Right lobe of liver (tissue), 4 donors: ENCODE data around the gene LGMN.

ENCODE experiments used
- POLR2A ChIP-seq: fragments of 450-650 bp; IDR thresholded peaks from one replicate; pipeline ENCODE4 v1.6.1; 2017; ENCODE audit warnings: antibody characterized with exemption, mild to moderate bottlenecking
- TF ChIP-seq, protein P1 (sequence below), 4 donors: fragments of 200-600 bp in 3 of 4; fragments of 450-650 bp in 1 of 4; IDR thresholded peaks; one replicate each; pipeline versions ENCODE4 v1.5.1 to v1.8.0; 2016 to 2022; ENCODE audit warnings: antibody characterized with exemption in 4 of 4, mild to moderate bottlenecking in 2 of 4
- donor health status: DM: no; HTN: no; CAD: no.
- donor health status: DM: no; HTN: no; CAD: no.
- donor health status: DM: no; HTN: yes; CAD: no.

DNA sequence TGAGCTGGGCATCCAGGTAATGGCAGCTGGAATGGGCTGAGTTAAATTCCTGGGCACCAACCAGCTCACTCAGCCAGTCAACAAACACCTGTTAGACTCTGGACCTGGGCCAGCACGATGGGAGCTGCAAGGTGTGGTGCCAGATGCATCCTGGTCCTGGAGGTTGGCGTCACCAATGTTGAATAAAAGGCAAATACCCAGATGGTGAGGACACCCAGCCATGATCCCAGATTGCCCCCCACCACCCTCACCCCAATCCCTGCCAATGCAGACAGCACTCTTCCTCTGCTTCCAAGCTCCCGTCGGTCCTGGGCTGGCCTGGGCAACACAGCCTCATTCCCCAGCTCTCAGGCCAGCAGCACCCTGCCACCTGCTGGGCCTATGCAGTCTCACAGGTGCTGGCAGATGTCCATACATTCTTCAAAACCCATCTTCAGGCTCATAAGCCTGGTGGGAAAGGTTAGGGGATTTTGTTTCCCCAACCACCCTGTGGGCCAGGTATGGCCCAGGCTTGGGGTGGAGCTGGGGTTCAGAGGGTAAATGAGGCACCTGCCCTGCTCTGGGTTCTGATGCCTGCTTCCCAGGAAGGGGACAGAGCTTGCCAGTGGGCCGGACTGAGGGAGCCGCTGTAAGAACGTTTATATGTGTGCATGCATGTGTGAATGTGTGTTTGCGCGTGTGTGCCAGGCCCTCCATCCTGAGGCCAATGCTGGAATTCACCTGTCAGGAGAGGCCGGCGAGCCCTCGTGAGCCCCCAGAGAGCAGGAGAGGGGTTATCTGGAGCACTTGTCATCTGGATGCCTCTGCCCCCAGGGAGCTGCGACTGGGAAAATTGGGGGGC lies 58.0 kb downstream of the LGMN start:
- TF ChIP-seq, protein P1, sequence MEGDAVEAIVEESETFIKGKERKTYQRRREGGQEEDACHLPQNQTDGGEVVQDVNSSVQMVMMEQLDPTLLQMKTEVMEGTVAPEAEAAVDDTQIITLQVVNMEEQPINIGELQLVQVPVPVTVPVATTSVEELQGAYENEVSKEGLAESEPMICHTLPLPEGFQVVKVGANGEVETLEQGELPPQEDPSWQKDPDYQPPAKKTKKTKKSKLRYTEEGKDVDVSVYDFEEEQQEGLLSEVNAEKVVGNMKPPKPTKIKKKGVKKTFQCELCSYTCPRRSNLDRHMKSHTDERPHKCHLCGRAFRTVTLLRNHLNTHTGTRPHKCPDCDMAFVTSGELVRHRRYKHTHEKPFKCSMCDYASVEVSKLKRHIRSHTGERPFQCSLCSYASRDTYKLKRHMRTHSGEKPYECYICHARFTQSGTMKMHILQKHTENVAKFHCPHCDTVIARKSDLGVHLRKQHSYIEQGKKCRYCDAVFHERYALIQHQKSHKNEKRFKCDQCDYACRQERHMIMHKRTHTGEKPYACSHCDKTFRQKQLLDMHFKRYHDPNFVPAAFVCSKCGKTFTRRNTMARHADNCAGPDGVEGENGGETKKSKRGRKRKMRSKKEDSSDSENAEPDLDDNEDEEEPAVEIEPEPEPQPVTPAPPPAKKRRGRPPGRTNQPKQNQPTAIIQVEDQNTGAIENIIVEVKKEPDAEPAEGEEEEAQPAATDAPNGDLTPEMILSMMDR (IDR thresholded peaks at IDR 0.05) = peak; percentile 29 to 65 (median 53)
- no peak for TF ChIP-seq POLR2A
